HepG2 (cell line): Measurements from ENCODE around the gene SFR1. TPM values are rescaled to one million over a fixed set of nuclear protein-coding genes. Genes with fewer than 3 reads are reported as not detected.

Source experiments
- CAMTA2 ChIP-seq: sonication (generic); formaldehyde crosslinking; IDR thresholded peaks from 2 replicates; pipeline ENCODE4 v1.4.0; 2020; ENCODE audit warnings: mild to moderate bottlenecking, missing genetic modification reagents, borderline replicate concordance
- DZIP1 ChIP-seq: sonication (generic); formaldehyde crosslinking; IDR thresholded peaks from 2 replicates; pipeline ENCODE4 v1.5.0; 2020; ENCODE audit warnings: mild to moderate bottlenecking, missing genetic modification reagents
- FOXK1 ChIP-seq: sonication (generic); formaldehyde crosslinking; IDR thresholded peaks from 2 replicates; pipeline ENCODE4 v1.4.0; 2020; ENCODE audit warnings: low read depth, missing genetic modification reagents, borderline replicate concordance
- GPN1 ChIP-seq: sonication (generic); formaldehyde crosslinking; IDR thresholded peaks from 2 replicates; pipeline ENCODE4 v1.5.1; 2020; ENCODE audit warnings: missing genetic modification reagents, borderline replicate concordance
- HDAC2 ChIP-seq: sonication (generic); formaldehyde crosslinking; IDR thresholded peaks from 2 replicates; pipeline ENCODE4 v1.4.0; 2020; ENCODE audit warnings: missing genetic modification reagents
- JARID2 ChIP-seq: sonication (generic); formaldehyde crosslinking; IDR thresholded peaks from 2 replicates; pipeline ENCODE4 v1.8.1; 2023; ENCODE audit warnings: missing genetic modification reagents, inconsistent platforms; ENCODE audit not compliant: insufficient replicate concordance
- KLF13 ChIP-seq: sonication (generic); formaldehyde crosslinking; IDR thresholded peaks from 2 replicates; pipeline ENCODE4 v1.4.0; 2020; ENCODE audit warnings: mild to moderate bottlenecking, missing genetic modification reagents
- MEIS1 ChIP-seq: sonication (generic); formaldehyde crosslinking; IDR thresholded peaks from 2 replicates; pipeline ENCODE4 v1.9.0; 2021; ENCODE audit warnings: mild to moderate bottlenecking, missing genetic modification reagents, moderate library complexity, borderline replicate concordance
- MXD1 ChIP-seq: sonication (generic); formaldehyde crosslinking; IDR thresholded peaks from 2 replicates; pipeline ENCODE4 v1.4.0; 2020; ENCODE audit warnings: mild to moderate bottlenecking, missing genetic modification reagents
- NFE2L2 ChIP-seq: fragments of 150-350 bp; IDR thresholded peaks from 2 replicates; pipeline ENCODE4 v1.6.1; 2014; ENCODE audit warnings: low read length
- RARA ChIP-seq: IDR thresholded peaks from 2 replicates; pipeline ENCODE4 v1.6.1; 2016; ENCODE audit warnings: missing genetic modification reagents, missing compliant biosample characterization
- RBM39 ChIP-seq: fragments of 200-400 bp; formaldehyde crosslinking; IDR thresholded peaks from one replicate; pipeline ENCODE4 v1.6.1; 2018; ENCODE audit warnings: antibody characterized with exemption, mild to moderate bottlenecking, low read depth, low read length; ENCODE audit not compliant: poor library complexity, severe bottlenecking
- SALL1 ChIP-seq: sonication (generic); formaldehyde crosslinking; IDR thresholded peaks from 2 replicates; pipeline ENCODE4 v1.8.0; 2022; ENCODE audit warnings: mild to moderate bottlenecking, missing genetic modification reagents
- SMC3 ChIP-seq: IDR thresholded peaks from 2 replicates; pipeline ENCODE4 v1.6.1; 2011; ENCODE audit warnings: low read length, improper control_type of control experiment
- TBL1XR1 ChIP-seq: fragments of 150-350 bp; IDR thresholded peaks from 2 replicates; pipeline ENCODE4 v1.6.1; 2014; ENCODE audit warnings: borderline replicate concordance, low read length; ENCODE audit not compliant: partially characterized antibody
- TOE1 ChIP-seq: sonication (generic); formaldehyde crosslinking; IDR thresholded peaks from 2 replicates; pipeline ENCODE4 v1.4.0; 2020; ENCODE audit warnings: mild to moderate bottlenecking, missing genetic modification reagents
- U2AF2 ChIP-seq: fragments of 200-400 bp; formaldehyde crosslinking; IDR thresholded peaks from 2 replicates; pipeline ENCODE4 v1.6.1; 2017; ENCODE audit warnings: low read depth, mild to moderate bottlenecking, low read length
- XRCC5 ChIP-seq: fragments of 200-400 bp; formaldehyde crosslinking; optimal IDR thresholded peaks from 2 replicates; pipeline ENCODE3; 2017; ENCODE audit warnings: mild to moderate bottlenecking, low read length
- ZC3H13 ChIP-seq: sonication (generic); formaldehyde crosslinking; IDR thresholded peaks from 2 replicates; pipeline ENCODE4 v1.8.1; 2023; ENCODE audit warnings: mild to moderate bottlenecking, missing genetic modification reagents, moderate library complexity
- ZMYM3 ChIP-seq: sonication (generic); formaldehyde crosslinking; IDR thresholded peaks from 2 replicates; pipeline ENCODE4 v1.5.1; 2020; ENCODE audit warnings: mild to moderate bottlenecking, missing genetic modification reagents
- ZNF275 ChIP-seq: sonication (generic); formaldehyde crosslinking; IDR thresholded peaks from 2 replicates; pipeline ENCODE4 v1.8.0; 2022; ENCODE audit warnings: missing genetic modification reagents, mild to moderate bottlenecking, inconsistent platforms, borderline replicate concordance
- ZNF326 ChIP-seq: sonication (generic); formaldehyde crosslinking; IDR thresholded peaks from 2 replicates; pipeline ENCODE4 v1.4.0; 2020; ENCODE audit warnings: missing genetic modification reagents, borderline replicate concordance
- ZNF446 ChIP-seq: sonication (generic); formaldehyde crosslinking; IDR thresholded peaks from 2 replicates; pipeline ENCODE4 v1.5.0; 2020; ENCODE audit warnings: mild to moderate bottlenecking, missing genetic modification reagents
- ZNF547 ChIP-seq: sonication (generic); formaldehyde crosslinking; IDR thresholded peaks from 2 replicates; pipeline ENCODE4 v1.5.1; 2020; ENCODE audit warnings: mild to moderate bottlenecking, missing genetic modification reagents
- ZNF605 ChIP-seq: sonication (generic); formaldehyde crosslinking; IDR thresholded peaks from 2 replicates; pipeline ENCODE4 v1.8.0; 2022; ENCODE audit warnings: mild to moderate bottlenecking, missing genetic modification reagents
- ZNF790 ChIP-seq: sonication (generic); formaldehyde crosslinking; IDR thresholded peaks from 2 replicates; pipeline ENCODE4 v1.8.0; 2022; ENCODE audit warnings: missing genetic modification reagents, mild to moderate bottlenecking, borderline replicate concordance
- ZSCAN22 ChIP-seq: sonication (generic); formaldehyde crosslinking; IDR thresholded peaks from 2 replicates; pipeline ENCODE4 v1.4.0; 2020; ENCODE audit warnings: mild to moderate bottlenecking, missing genetic modification reagents
- polyA plus RNA-seq, 8 experiments: library from polyadenylated mRNA; depleted of rRNA in 3 of 8; stranded (reverse) in 7 of 8; unstranded in 1 of 8; fragments of >200 nt; fragmentation: Illumina TruSeq in 4 of 8; extraction: Trizol in 4 of 8; gene quantifications; 2 replicates each; pipeline versions ENCODE4 v1.2.1 to v1.2.3, GENCODE V29; 2011 to 2016; ENCODE audit warnings: low read depth in 4 of 8, missing spikeins in 1 of 8, mixed read lengths in 1 of 8; ENCODE audit not compliant: insufficient read depth in 1 of 8
- total RNA-seq, 5 experiments: library from RNA; depleted of rRNA; stranded (reverse); fragments of >200 nt; fragmentation: Illumina TruSeq; extraction: Trizol; gene quantifications; 2 replicates each; pipeline ENCODE4 v1.2.3, GENCODE V29; 2016; ENCODE audit warnings: low read depth in 1 of 5

Gene SFR1
- total and polyA plus RNA-seq, 2 of the 13 experiments (the other 11 are each of a cell fraction or from before 2014, with no cell fraction given), result 2.2 to 6.1 TPM

GRCh38 chr10:104121485-104122224 lies at the start of gene SFR1 (continued):
- TF ChIP-seq RARA (CRISPR knock-in tag), result no peak; the same call in 1 of the 2 replicates
- peak; percentile 67 for TF ChIP-seq RBM39
- TF ChIP-seq ZNF275 (CRISPR knock-in tag), result peak; percentile 17
- TF ChIP-seq DZIP1 (CRISPR knock-in tag), result peak; percentile 41; the same call in 1 of the 2 replicates
- no peak for TF ChIP-seq JARID2 (CRISPR knock-in tag)
- TF ChIP-seq FOXK1 (CRISPR knock-in tag), result peak; percentile 11; the same call in 1 of the 2 replicates
- TF ChIP-seq HDAC2 (CRISPR knock-in tag), result no peak; the same call in none of the 2 replicates
- no peak for TF ChIP-seq ZNF446 (CRISPR knock-in tag)
- no peak for TF ChIP-seq NFE2L2
- TF ChIP-seq SMC3, result no peak
- no peak for TF ChIP-seq ZSCAN22 (CRISPR knock-in tag)
- no peak for TF ChIP-seq ZMYM3 (CRISPR knock-in tag)
- no peak for TF ChIP-seq ZNF790 (CRISPR knock-in tag)
- no peak for TF ChIP-seq CAMTA2 (CRISPR knock-in tag)
- no peak for TF ChIP-seq ZNF326 (CRISPR knock-in tag)
- 0 out of 2 replicates have a peak, but pooled peaks have one; percentile 17 for TF ChIP-seq KLF13 (CRISPR knock-in tag)
- no peak for TF ChIP-seq TBL1XR1
- no peak for TF ChIP-seq MXD1
- no peak for TF ChIP-seq TOE1
- TF ChIP-seq GPN1 (CRISPR knock-in tag), result no peak
- TF ChIP-seq U2AF2, result no peak
- no peak; the same call in 1 of the 2 replicates for TF ChIP-seq MEIS1 (CRISPR knock-in tag)
- peak; percentile 70 for TF ChIP-seq XRCC5
- no peak for TF ChIP-seq ZC3H13 (CRISPR knock-in tag)
- peak; percentile 48; the same call in 1 of the 2 replicates for TF ChIP-seq ZNF547 (CRISPR knock-in tag)
- peak; percentile 82 for TF ChIP-seq SALL1
- TF ChIP-seq ZNF605 (CRISPR knock-in tag), result peak; percentile 90
